T-helper 17 cell (primary cell): ENCODE data around the gene RPS6KL1. TPM values are rescaled to one million over a fixed set of nuclear protein-coding genes. Genes with fewer than 3 reads are reported as not detected.

ENCODE experiments used
- ATAC-seq: fragments of 150-1000 bp; cut with Tn5 transposase; 2 replicates; pipeline ENCODE4 v1.10.0; 2021; ENCODE audit warnings: mild to moderate bottlenecking, moderate library complexity
- DNase-seq, 3 donors: peaks; one replicate each; pipeline versions ENCODE4 v3.0.0 to v3.0.0-alpha.2; 2020 to 2021
- H3K9me3 ChIP-seq: one replicate; pipeline ENCODE4 v1.7.0; 2013; ENCODE audit warnings: low read length, mild to moderate bottlenecking; ENCODE audit not compliant: control insufficient read depth, poor library complexity, severe bottlenecking
- H3K27ac Mint-ChIP-seq: one replicate; pipeline ENCODE4 v1.8.0; 2022; ENCODE audit warnings: mild to moderate bottlenecking, moderate library complexity, mixed read lengths
- H3K27me3 Mint-ChIP-seq: one replicate; pipeline ENCODE4 v1.8.0; 2022; ENCODE audit warnings: mixed read lengths
- H3K36me3 Mint-ChIP-seq: one replicate; pipeline ENCODE4 v1.8.0; 2022; ENCODE audit warnings: low read depth, mixed read lengths
- H3K4me1 Mint-ChIP-seq: one replicate; pipeline ENCODE4 v1.8.0; 2022; ENCODE audit warnings: mild to moderate bottlenecking, mixed read lengths
- H3K4me3 Mint-ChIP-seq: one replicate; pipeline ENCODE4 v1.8.0; 2022; ENCODE audit warnings: mild to moderate bottlenecking, moderate library complexity, mixed read lengths
- total RNA-seq, 4 donors: library from RNA in 2 of 4; stranded (reverse) in 2 of 4; gene quantifications; one replicate each; pipeline ENCODE4 v1.2.3 and lab custom pipeline; 2022 to 2026

Gene RPS6KL1
- total RNA-seq, 2 donors from 2014 or later = 1.0 to 1.9 TPM

DNA sequence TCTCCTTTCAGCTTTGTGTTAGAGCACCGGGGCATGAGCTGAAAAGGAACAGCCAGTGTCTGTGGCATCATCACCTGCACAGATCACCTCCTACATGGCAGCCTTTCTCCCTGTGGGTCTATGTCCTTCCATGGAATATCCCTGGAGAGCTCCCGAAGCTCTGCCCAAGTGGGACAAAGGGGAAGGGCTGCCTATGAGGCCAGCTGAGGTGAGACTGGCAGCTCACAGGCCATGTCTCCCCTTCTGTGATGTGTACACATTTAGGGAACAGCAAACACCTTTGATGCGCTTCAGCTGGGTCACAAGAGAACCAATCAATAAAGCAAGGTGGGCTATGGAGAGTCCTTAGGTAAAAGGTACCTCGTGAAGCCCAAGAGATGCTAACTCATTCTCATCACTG is 51.2 kb downstream of the RPS6KL1 start:
- H3K27ac Mint-ChIP-seq = no peak overlapping the region
- peaks cover 3% of the 10 kb centered on the region for H3K36me3 Mint-ChIP-seq
- H3K9me3 ChIP-seq = no peaks in the 10 kb centered on the region
- no peaks in the 10 kb centered on the region for H3K27me3 Mint-ChIP-seq
- H3K4me1 Mint-ChIP-seq = peaks cover 29% of the 10 kb centered on the region
- ATAC-seq (no peak), DNase-seq (no peak)
- H3K4me3 Mint-ChIP-seq = no peak overlapping the region

DNA sequence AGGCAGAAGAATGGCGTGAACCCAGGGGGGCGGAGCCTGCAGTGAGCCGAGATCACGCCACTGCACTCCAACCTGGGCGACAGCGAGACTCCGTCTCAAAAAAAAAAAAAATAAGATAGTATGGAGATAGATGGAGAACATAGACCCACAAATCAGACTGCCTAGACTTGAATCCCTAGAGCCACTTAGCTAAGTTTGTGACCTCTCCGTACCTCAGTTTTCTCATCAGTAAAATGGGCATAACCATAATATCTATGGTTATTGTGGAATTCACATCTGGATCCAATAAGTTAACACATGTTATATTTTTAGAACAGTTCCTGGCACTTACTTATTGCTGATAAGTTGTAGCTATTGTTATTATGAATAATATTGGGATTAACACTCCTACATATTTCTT is 54.3 kb downstream of the RPS6KL1 start:
- no peaks in the 10 kb centered on the region for H3K27me3 Mint-ChIP-seq
- ATAC-seq (no peak), DNase-seq (no peak)
- peaks cover 2% of the 10 kb centered on the region for H3K36me3 Mint-ChIP-seq
- H3K4me1 Mint-ChIP-seq = peaks cover 21% of the 10 kb centered on the region
- no peak overlapping the region for H3K27ac Mint-ChIP-seq
- no peak overlapping the region for H3K4me3 Mint-ChIP-seq
- no peaks in the 10 kb centered on the region for H3K9me3 ChIP-seq

DNA sequence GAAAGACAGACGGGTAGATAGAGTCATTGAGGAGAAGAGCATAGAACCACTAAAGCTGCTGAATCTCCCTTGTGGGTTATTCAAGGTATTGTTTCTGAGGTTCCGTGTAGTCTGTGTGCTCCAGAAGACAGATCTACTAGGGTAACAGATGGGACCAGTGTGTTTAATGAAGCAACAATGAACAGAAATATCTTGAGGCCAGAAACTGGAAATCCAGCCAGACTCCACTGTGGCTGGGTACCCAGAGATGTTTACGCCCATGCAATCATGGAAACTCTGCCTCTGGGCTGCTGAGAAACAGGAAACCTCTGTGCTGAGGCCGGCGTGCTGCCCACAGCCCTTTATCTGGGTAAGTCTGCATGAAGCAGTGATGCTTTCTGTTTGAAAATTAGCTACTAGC is 55.4 kb downstream of the RPS6KL1 start:
- Mint-ChIP-seq H3K4me3 (peak overlapping the region; percentile 32), H3K4me1 (peaks cover 19% of the 10 kb centered on the region), H3K27ac (peak overlapping the region; percentile 85), H3K36me3 (no peaks in the 10 kb centered on the region), H3K27me3 (peaks cover 5% of the 10 kb centered on the region)
- ATAC-seq (peak; percentile 96), DNase-seq (no peak)
- no peaks in the 10 kb centered on the region for H3K9me3 ChIP-seq

DNA sequence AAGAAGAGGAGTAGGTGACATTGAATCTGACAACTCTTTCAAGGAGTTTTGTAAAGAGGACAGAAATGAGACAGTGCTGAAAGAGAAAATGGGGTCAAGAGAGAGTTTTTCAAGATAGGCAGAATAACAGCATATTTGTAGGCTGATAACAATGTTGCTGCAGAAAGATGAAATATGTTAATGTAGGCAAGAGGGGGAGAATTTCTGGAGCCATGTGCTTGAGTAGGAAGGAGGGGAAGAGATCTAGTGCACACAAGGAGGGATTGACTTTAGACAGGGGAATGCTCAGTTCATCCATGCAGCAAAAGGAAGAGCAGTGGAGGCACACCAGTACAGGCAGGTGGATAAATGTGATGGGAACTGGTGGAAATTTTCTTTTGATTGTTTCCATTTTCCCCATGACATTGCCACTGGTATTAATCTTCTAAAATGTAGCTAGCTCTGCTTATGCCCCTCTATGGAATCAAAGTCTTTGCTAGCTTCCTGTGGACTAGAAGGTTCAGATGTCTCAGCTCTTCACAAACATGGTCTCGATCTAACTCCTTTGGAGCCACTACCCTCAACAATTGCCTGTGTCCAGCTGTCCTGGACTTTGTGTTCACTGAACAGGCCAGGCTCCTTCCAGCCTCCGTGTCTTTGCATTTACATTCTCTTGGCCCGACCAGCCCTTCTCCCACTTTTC is 56.2 kb downstream of the RPS6KL1 start:
- no peak for ATAC-seq
- DNase-seq = no peak
- no peaks in the 10 kb centered on the region for H3K9me3 ChIP-seq
- Mint-ChIP-seq H3K4me3 (peak overlapping the region; percentile 32), H3K4me1 (peaks cover 19% of the 10 kb centered on the region), H3K36me3 (no peaks in the 10 kb centered on the region), H3K27me3 (peaks cover 5% of the 10 kb centered on the region), H3K27ac (peak overlapping the region; percentile 85)

DNA sequence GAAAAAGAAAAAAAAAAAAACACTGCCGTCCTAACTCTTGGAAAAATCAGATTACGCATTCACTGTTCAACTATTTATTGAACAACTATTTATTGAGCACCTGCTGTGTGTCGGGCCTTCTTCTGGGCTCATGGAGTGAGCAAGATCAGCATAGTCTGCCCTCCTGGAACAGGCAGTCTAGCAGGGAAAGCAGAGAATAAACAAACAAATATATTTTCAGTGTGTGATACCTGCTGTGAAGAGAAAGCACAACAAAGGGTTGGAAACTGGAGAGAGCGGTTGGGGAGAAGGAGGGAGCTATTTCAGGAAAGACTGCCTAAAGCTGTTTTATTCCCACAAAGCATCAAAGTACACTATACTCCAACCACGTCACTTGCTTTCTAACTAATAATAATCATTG is 57.9 kb downstream of the RPS6KL1 start:
- Mint-ChIP-seq H3K27ac (no peak overlapping the region), H3K36me3 (no peaks in the 10 kb centered on the region), H3K4me3 (no peak overlapping the region), H3K4me1 (peaks cover 19% of the 10 kb centered on the region), H3K27me3 (peaks cover 5% of the 10 kb centered on the region)
- H3K9me3 ChIP-seq = no peaks in the 10 kb centered on the region
- DNase-seq (no peak), ATAC-seq (no peak)

DNA sequence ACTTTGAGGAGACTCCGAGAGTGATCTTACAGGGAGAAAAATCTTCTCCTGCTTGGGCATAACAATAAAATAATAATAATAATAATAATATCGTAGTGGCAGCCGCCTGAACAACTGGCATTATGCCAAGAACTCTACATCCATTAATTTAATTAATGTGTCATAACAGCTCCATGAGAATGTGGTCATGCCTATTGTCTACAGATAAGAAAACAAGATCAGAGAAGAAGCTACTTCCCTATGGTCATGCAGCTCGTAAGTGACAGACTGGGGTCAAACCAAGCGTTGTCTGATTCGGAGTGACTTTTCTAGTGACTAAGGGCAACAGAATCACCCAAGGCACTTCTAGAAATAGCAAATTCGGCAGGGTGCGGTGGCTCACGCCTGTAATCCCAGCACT is 58.9 kb downstream of the RPS6KL1 start:
- Mint-ChIP-seq H3K27me3 (peaks cover 5% of the 10 kb centered on the region), H3K4me1 (peaks cover 19% of the 10 kb centered on the region), H3K36me3 (no peaks in the 10 kb centered on the region), H3K27ac (no peak overlapping the region), H3K4me3 (no peak overlapping the region)
- no peaks in the 10 kb centered on the region for H3K9me3 ChIP-seq
- ATAC-seq (no peak), DNase-seq (no peak)

DNA sequence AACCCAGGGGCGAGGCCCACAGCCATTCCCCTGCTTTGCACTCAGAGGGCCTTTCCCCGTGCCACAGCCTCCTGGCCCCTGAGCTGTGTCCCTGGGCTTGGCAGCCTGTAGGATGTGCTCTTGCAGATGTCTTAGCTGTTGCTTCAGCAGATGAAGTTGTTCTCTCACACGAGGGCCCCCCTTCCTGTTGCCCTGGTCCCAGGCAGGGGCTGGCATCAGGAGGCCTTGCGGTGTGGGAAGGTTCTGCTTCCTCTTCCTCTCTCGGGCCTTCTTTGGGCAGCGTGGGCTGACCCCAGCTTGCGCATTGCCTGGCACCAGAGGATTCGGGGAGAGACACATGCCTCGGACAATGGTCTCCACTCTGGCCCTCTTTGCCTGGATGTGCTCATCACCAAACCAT is 59.8 kb downstream of the RPS6KL1 start:
- Mint-ChIP-seq H3K4me3 (no peak overlapping the region), H3K4me1 (peaks cover 19% of the 10 kb centered on the region), H3K36me3 (no peaks in the 10 kb centered on the region), H3K27ac (no peak overlapping the region), H3K27me3 (peaks cover 5% of the 10 kb centered on the region)
- no peaks in the 10 kb centered on the region for H3K9me3 ChIP-seq
- DNase-seq (no peak), ATAC-seq (no peak)

DNA sequence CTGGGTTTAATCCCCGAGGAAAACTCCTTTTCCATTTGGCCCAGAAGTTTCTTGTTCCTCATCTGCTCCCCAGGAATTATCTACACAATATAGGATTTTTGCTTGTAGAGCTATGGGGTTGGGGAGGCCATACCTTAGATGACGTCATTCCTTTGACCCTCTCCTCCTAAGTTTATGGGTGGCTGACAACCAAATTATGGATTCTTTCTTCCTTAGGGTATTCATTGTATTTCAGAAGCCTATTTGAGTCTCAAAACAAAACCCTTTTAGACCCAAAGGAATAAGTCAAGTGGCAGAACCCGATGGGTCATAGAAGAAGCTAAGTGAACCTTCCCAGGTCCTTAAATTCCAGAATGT is 61.3 kb downstream of the RPS6KL1 start:
- Mint-ChIP-seq H3K4me3 (no peak overlapping the region), H3K27me3 (peaks cover 5% of the 10 kb centered on the region), H3K27ac (no peak overlapping the region), H3K36me3 (no peaks in the 10 kb centered on the region), H3K4me1 (peaks cover 6% of the 10 kb centered on the region)
- DNase-seq (no peak), ATAC-seq (no peak)
- H3K9me3 ChIP-seq = no peaks in the 10 kb centered on the region

DNA sequence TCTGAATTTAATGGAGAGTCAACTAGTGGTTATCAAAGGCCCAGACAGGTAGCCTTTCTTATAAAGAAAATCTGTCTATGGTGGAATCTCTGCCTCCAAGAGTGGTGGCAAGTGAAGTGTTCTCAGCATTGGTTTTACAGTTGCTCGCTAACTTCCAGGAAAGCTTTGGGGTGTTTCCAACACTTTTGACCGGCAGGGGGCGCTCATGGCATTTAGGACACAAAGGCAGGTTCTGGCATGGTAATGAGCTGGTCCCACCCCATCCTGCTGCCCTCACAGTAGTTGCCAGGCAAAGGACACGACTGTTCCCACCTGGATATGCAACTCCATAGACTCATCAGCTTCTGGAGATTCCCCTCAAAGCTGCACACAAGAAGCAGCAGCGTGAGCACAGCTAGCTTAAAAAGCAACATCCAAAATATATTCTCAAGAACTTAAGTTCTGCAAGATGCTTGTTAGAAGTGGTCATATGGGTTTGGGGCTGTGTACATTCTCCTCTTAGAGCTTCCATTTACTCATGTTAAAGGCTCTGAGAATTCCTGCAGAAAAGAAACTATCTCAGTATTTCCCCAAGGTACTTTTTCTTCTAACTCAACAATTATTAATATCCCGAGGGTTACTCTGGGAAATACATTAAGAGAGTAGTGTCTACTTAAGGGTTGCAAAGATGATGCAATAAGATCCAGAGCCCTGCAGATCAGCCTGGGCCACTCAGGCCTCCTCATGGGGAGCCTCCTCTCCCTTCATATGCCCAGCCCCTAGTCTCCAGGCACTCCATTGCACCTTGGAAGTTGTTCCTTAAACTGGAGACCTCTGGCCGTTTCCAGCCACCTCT is 61.9 kb downstream of the RPS6KL1 start:
- DNase-seq (peak; percentile 77 to 93 (median 84)), ATAC-seq (peak; percentile 77)
- Mint-ChIP-seq H3K4me1 (peaks cover under 1% of the 10 kb centered on the region), H3K27me3 (peaks cover 5% of the 10 kb centered on the region), H3K27ac (no peak overlapping the region), H3K4me3 (no peak overlapping the region), H3K36me3 (no peaks in the 10 kb centered on the region)
- no peaks in the 10 kb centered on the region for H3K9me3 ChIP-seq

DNA sequence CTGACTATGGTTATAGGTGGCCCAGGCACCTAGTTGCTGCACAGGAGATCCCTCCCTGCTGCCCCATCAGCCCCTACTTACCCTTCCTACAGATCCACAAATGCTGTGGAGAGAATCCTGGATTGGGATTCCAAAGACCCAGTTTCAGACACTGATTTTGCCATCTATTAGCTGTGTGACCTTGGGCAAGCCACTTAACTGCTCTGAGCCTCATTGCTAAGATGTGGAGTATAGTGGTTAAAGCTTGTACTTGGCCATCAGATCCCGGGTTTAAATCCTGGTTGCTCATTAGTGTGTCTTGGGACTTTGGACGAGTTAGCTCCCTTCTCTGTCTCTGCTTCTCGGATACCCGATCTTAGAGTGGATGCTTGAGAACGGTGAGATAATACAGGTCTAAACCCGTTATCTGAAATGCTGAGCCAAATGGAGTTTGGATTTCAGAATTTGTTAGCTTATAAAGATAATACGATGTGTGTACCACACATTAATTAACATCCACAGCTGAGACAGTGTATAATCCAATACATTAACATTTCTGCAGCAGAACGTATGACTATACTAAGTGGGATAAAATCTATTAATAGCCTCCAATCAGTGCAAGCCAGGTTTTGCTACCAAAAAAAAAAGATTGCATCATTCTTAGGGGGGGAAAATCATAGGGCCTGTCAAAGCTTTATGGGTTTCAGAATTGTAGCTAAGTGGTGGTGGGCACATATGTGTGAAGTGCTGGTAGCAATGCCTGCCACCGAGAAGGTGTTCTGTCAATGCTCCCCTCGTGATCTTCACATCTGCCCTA is 63.1 kb downstream of the RPS6KL1 start:
- DNase-seq (no peak), ATAC-seq (no peak)
- Mint-ChIP-seq H3K27ac (no peak overlapping the region), H3K36me3 (no peaks in the 10 kb centered on the region), H3K27me3 (peaks cover 5% of the 10 kb centered on the region), H3K4me1 (no peaks in the 10 kb centered on the region), H3K4me3 (no peak overlapping the region)
- no peaks in the 10 kb centered on the region for H3K9me3 ChIP-seq

DNA sequence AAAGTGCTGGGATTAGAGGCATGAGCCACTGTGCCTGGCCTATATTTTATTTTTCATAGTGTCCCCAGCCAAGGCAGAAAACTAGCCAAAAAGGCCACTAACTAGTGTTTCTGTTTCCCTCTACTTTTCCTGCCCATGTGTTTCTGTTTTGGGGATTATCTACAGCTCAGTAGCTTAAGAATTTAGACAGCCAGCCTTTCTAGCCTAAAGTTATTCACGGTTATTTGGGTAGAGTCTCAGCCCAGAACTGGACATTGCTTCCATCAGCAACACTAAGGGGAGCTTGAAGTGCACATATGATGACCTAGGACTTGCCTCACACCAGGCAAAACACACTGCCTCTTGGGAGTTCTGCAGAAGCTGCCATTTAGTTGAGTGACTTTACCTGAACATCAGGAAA is 65.0 kb downstream of the RPS6KL1 start:
- no peaks in the 10 kb centered on the region for H3K9me3 ChIP-seq
- Mint-ChIP-seq H3K27me3 (no peaks in the 10 kb centered on the region), H3K36me3 (no peaks in the 10 kb centered on the region), H3K4me3 (no peak overlapping the region), H3K27ac (no peak overlapping the region), H3K4me1 (peaks cover 9% of the 10 kb centered on the region)
- ATAC-seq = no peak
- no peak for DNase-seq

DNA sequence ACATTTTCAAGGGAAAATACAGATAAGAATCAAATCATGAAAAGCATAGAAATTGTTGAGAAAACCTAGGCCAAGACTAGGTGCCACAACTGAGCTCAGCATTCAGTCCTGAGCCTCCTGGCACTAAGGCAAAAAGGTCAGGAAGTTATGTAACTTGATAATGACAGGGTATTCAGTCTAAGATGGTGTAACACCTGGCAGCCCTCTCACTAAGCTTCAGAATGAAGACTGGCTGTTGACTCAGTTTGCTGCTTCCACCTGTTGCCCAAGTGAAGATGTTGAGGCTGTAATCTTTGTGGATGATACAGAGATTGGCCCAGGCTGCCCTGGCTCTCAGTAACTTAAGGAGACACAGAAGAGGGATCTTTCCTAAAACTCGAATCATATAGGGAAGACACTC is 66.7 kb downstream of the RPS6KL1 start:
- Mint-ChIP-seq H3K27me3 (no peaks in the 10 kb centered on the region), H3K36me3 (no peaks in the 10 kb centered on the region), H3K27ac (no peak overlapping the region), H3K4me1 (peaks cover 14% of the 10 kb centered on the region), H3K4me3 (no peak overlapping the region)
- ATAC-seq (no peak), DNase-seq (no peak)
- no peaks in the 10 kb centered on the region for H3K9me3 ChIP-seq

DNA sequence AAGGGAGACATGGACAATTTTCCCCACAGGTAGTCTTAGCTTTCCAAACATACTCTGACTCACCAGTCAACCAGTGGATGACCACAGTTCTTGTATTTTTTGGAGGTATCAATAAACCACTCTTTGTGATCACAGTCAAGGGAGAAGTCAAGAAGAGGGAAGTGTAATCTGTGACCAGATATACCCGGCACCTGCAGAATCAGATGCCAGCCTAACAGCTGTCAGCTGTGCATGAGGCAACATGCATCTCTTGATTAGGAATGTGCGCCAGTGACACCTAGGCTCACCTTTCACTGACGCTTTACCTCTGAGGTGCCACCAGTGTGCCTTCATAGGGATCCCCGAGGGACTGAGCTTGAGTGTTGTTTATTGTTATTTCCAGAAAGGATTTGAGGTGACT is 67.1 kb downstream of the RPS6KL1 start:
- Mint-ChIP-seq H3K27me3 (no peaks in the 10 kb centered on the region), H3K4me3 (no peak overlapping the region), H3K27ac (no peak overlapping the region), H3K36me3 (no peaks in the 10 kb centered on the region), H3K4me1 (peaks cover 14% of the 10 kb centered on the region)
- no peak for DNase-seq
- ATAC-seq = no peak
- no peaks in the 10 kb centered on the region for H3K9me3 ChIP-seq
